ENCODE results near the gene CELSR1.

- no peak for TF ChIP-seq CTCF (IDR thresholded peaks at IDR 0.05)
- TF ChIP-seq EP300 (IDR thresholded peaks at IDR 0.05): no peak
- no peak for TF ChIP-seq POLR2A (IDR thresholded peaks at IDR 0.05)
These were observed 216.6 kb downstream of the CELSR1 start for GRCh38 chr22:46320716-46321386.

All from sigmoid colon (tissue), 4 donors.